Testis (tissue), 3 donors: ENCODE measurements around the gene ZNF205. TPM values are rescaled to one million over a fixed set of nuclear protein-coding genes. Genes with fewer than 3 reads are reported as not detected.

Source experiments
- DNase-seq: peaks from one replicate; pipeline ENCODE4 v3.0.0-alpha.2; 2019
- H3K27ac ChIP-seq, 2 donors: fragments of 200-600 bp; sonication (generic); one replicate each; pipeline ENCODE4 v1.5.1; 2019
- H3K27me3 ChIP-seq: fragments of 200-600 bp; sonication (generic); one replicate; pipeline ENCODE4 v1.5.1; 2019
- H3K36me3 ChIP-seq: fragments of 200-600 bp; sonication (generic); one replicate; pipeline ENCODE4 v1.5.1; 2017; ENCODE audit warnings: low read depth; ENCODE audit errors: missing control alignments
- H3K4me1 ChIP-seq: fragments of 200-600 bp; sonication (generic); one replicate; pipeline ENCODE4 v1.5.1; 2019
- H3K4me3 ChIP-seq, 2 donors: fragments of 200-600 bp; sonication (generic); one replicate each; pipeline ENCODE4 v1.5.1; 2017 to 2019
- H3K9me3 ChIP-seq: fragments of 200-600 bp; sonication (generic); one replicate; pipeline ENCODE4 v1.5.1; 2017
- CTCF ChIP-seq, 3 experiments: fragments of 450-650 bp in 2 of 3; fragments of 200-600 bp in 1 of 3; sonication (generic) in 1 of 3; IDR thresholded peaks; one replicate each; pipeline ENCODE4 v1.5.1; 2016 to 2019; ENCODE audit warnings: antibody characterized with exemption in 3 of 3, mild to moderate bottlenecking in 2 of 3, moderate library complexity in 1 of 3
- POLR2A ChIP-seq: fragments of 450-650 bp; IDR thresholded peaks from one replicate; pipeline ENCODE4 v1.6.1; 2017; ENCODE audit warnings: antibody characterized with exemption, mild to moderate bottlenecking, moderate library complexity
- WGBS, 2 donors: methylation state at CpG; one replicate each; pipeline ENCODE4 v1.1.5; 2018; 5-methylcytosine and 5-hydroxymethylcytosine counted together
- intact Hi-C: fragments of 100-400 bp; cut with DNase I; formaldehyde crosslinking; loops from one replicate; pipeline ENCODE4 v1.15.1; 2023; ENCODE audit warnings: low total_unique reads
- polyA plus RNA-seq: library from polyadenylated mRNA; stranded (reverse); fragments of 350-450 nt; fragmentation: Illumina TruSeq; extraction: RNeasy Lipid Tissue Mini Kit (QIAGEN cat#74804); gene quantifications from one replicate; pipeline ENCODE4 v1.2.3, GENCODE V29; 2014; ENCODE audit warnings: low read depth, low replicate concordance; ENCODE audit not compliant: insufficient read depth
- total RNA-seq, 2 donors: library from RNA; depleted of rRNA; stranded (reverse); fragments of >200 nt; gene quantifications; one replicate each; pipeline ENCODE4 v1.2.3, GENCODE V29; 2016

Gene ZNF205
- total and polyA plus RNA-seq, 3 donors from 2014 or later, result 5.5 to 19.4 (median 9.8) TPM

GRCh38 chr16:3142327-3142726, 29.9 kb downstream of the ZNF205 start:
- H3K36me3 ChIP-seq, result no peaks in the 10 kb centered on the region
- intact Hi-C loops, result no loop called here
- no peak for DNase-seq
- no peaks in the 10 kb centered on the region for H3K4me1 ChIP-seq
- no peak overlapping the region for H3K4me3 ChIP-seq
- WGBS, 2 donors, result 95% methylated on average over 21 to 22 of the region's 22 CpGs
- no peaks in the 10 kb centered on the region for H3K27me3 ChIP-seq
- no peak overlapping the region for H3K27ac ChIP-seq
- no peak for TF ChIP-seq CTCF (IDR thresholded peaks at IDR 0.05)
- no peak for TF ChIP-seq POLR2A
- H3K9me3 ChIP-seq, result no peaks in the 10 kb centered on the region

- no peaks in the 10 kb centered on the region for H3K36me3 ChIP-seq
- no peak overlapping the region for H3K4me3 ChIP-seq
- H3K27ac ChIP-seq, result no peak overlapping the region
- TF ChIP-seq POLR2A (no peak), CTCF (IDR thresholded peaks at IDR 0.05) (no peak)
- H3K27me3 ChIP-seq, result no peaks in the 10 kb centered on the region
- DNase-seq, result no peak
- intact Hi-C loops, result no loop called here
- no peaks in the 10 kb centered on the region for H3K4me1 ChIP-seq
- no peaks in the 10 kb centered on the region for H3K9me3 ChIP-seq
- 93 to 96% methylated on average over 11 to 13 of the region's 13 CpGs for WGBS, 2 donors
Measured at GRCh38 chr16:3142770-3143169, 30.4 kb downstream of the ZNF205 start.

- H3K4me1 ChIP-seq, result no peaks in the 10 kb centered on the region
- no peak overlapping the region for H3K27ac ChIP-seq
- no peaks in the 10 kb centered on the region for H3K36me3 ChIP-seq
- H3K27me3 ChIP-seq, result no peaks in the 10 kb centered on the region
- DNase-seq, result no peak
- intact Hi-C loops, result no loop called here
- H3K4me3 ChIP-seq, result no peak overlapping the region
- H3K9me3 ChIP-seq, result no peaks in the 10 kb centered on the region
- no peak for TF ChIP-seq POLR2A
- TF ChIP-seq CTCF (IDR thresholded peaks at IDR 0.05), result no peak
- WGBS, 2 donors, result 94% methylated on average over 7 to 11 of the region's 11 CpGs
Measured at GRCh38 chr16:3143189-3143588, 30.8 kb downstream of the ZNF205 start.

- no peak for DNase-seq
- H3K4me1 ChIP-seq, result no peaks in the 10 kb centered on the region
- intact Hi-C loops, result no loop called here
- no peak overlapping the region for H3K27ac ChIP-seq
- no peaks in the 10 kb centered on the region for H3K9me3 ChIP-seq
- 85 to 88% methylated on average over 19 to 23 of the region's 23 CpGs for WGBS, 2 donors
- H3K4me3 ChIP-seq, result no peak overlapping the region
- no peak for TF ChIP-seq POLR2A
- TF ChIP-seq CTCF (IDR thresholded peaks at IDR 0.05), result no peak
- H3K27me3 ChIP-seq, result no peaks in the 10 kb centered on the region
- no peaks in the 10 kb centered on the region for H3K36me3 ChIP-seq
Measured at GRCh38 chr16:3143598-3144320, 31.4 kb downstream of the ZNF205 start.
